HG02973 (cell line): ENCODE results near the gene RALA.
A peak's percentile ranks its signal among the peaks of the same experiment; 100 is the strongest.
"Not testable (repeated sequence)": the region's sequence is repeated elsewhere in the genome, so short reads cannot be mapped to it uniquely, and the experiment has no call there.

Source experiments
- ATAC-seq: cut with Tn5 transposase; IDR thresholded peaks from one replicate; pipeline ENCODE4 v1.9.1; 2021; ENCODE audit warnings: moderate library complexity; ENCODE audit not compliant: unreplicated experiment

The RALA gene

DNA sequence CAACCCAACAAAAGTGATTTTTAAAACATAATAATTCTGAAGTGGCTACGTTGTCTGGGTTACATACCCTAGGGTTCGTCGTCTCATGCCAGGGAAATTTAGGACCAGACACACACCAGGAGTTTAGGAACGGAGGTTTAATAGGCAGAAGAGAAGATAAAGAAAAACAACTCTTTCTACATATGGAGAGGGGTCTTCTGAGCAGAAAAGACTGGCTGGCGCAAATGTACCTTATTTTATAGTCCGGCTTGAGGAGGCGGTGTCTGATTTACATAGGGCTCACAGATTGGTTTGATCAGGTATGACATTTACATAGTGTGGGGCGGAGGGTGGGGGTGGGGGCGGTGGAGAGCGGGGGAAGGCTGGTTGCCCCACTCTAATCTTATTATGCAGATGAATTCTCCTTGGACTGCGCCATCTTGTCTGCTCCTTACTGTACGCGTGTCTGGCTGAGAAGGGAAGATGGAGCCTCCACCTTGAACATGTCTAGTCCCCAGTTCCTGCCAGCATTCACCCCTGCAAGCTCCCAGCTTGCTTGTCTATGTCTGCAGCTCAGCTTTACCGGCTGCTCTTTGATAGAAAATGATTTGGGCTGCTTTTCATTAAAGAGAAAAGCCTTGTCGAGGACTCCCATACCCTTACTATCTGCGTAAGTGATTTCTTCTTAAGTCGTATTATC lies 98.7 kb downstream of the RALA start:
- ATAC-seq, result no peak

- ATAC-seq, result no peak
These were observed 104.0 kb downstream of the RALA start for GRCh38 chr7:39727231-39728012.

DNA sequence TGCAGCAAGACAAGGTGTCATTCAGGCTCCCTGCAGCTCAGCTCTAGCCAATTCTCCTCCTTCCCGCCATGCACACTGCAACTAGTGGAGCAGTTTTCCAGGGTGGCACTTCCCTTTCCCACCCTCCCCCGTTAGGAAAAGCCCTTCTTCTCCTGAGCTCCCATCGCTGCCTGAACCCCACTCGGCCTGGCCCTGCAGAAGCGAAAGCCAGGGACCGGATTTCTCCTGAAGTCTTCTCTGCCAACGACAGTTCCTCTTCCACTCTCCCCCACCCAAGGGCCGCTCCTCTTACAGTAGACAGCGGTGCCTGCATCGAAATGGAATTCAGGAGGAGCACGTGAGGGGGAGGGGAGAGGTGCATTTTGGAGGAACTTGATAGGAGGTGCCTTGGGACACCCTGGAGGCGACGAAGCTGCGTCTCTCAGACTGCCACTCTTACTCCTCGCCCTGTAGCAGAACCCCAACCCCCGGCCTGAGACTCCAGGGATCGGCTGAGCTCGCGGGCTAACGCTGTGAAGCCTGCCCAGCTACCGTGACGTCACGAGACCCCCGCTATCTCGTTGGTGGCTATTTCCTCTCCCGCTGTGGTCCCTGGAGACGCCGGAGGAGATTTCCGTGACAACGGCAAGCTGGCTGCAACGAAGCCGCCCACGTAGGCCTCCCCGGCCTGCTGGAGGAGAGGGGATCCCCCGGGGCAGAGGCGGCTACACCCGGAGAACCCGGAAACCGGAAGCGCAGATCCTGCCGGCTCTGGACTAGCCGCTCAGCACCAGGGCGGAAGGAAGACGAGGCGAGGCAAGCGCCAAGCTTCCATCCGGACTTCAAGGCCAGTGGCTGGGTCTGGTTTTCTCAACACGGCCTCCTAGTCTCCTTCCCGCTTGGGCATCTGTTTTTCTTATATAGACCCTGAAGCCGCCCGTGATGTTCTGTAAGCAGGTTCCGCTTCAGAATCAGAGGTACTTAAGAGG lies 109.7 kb downstream of the RALA start:
- ATAC-seq, result peak; percentile 92

DNA sequence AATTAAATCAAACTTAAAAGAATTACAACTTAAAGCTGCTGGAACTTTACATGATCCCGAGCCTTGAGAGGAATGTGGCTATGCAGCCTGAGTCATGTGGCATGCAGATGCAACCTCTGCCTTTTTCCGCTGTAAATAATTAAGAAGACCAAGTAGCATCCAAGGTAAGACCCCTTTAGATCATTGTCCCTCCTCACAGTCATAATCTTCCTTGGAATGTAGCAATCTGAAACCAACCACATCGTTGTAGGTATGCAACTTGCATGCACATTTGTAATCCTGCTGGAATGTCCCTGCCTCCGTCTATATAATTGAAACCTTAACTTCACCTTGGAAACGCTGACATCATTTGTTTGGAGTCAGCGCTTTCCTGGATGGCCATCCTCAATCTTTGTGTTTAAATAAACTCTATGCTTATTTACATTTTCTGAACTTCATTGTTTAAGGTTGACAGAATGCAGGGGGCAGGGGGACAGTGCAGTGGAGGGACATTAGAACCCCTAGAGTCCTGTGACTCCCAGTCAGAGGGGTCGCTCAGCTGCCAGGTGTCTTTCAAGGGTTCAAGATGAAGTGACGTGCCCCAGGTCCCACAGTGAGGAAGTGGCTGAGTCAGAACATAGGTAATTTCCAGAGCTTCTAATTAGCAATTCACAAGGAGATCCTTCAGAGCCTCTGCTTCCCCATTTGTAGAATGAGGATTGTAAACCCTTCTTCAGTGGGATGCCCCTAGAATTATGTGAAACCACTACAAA lies 110.7 kb downstream of the RALA start:
- ATAC-seq, result no peak

DNA sequence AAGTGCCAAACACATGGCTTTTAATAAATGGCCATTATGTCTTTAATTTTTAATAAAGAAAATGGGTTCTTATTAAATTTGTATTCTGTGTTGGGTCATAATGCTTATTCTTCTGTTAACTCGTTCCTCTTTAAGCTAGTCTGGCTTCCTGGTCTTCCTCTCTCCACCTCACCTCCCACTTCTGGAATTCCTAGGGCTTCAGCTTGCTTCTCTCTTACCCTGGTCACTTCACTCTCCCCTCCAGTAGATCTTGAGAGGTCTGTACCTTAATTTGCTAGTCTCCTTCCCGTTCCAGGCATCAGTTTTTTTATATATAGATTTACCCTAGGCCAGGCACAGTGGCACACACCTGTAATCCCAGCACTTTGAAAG lies 111.2 kb downstream of the RALA start:
- no peak for ATAC-seq

GRCh38 chr7:39735903-39736302 lies 112.5 kb downstream of the RALA start:
- ATAC-seq, result no peak

DNA sequence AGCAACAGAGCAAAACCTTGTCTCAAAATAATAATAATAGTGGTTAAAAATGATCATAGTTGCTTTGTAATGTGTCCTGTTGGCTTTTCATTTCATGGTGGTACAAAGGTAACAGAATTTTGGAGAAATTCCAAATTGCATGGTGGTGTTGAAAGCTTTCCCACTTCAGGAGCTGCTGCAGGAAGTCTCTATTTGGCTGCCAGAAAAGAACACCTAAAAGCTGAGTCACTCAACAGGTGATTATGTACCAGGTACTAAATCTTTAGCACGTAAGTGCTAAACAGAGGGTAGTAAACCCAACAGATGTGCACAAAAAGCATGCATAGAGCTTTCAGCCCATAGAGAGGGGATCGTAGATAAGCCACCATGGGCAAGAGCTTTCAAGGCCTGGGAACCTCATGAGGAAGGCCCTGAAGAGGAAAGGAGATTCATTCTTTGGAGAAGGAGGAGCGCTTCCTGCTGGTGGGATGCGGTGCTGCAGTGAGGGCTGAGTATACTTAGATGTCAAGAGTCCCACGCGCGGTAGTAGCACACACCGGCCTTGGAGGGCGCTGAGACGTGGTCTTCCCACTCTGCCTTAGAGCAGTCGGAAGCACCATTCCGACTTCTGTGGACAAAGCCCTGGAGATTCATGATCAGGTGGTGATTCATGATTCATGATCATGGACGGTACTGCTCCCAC lies 118.7 kb downstream of the RALA start:
- no peak for ATAC-seq

GRCh38 chr7:39744620-39745019 lies 121.2 kb downstream of the RALA start:
- no peak for ATAC-seq

DNA sequence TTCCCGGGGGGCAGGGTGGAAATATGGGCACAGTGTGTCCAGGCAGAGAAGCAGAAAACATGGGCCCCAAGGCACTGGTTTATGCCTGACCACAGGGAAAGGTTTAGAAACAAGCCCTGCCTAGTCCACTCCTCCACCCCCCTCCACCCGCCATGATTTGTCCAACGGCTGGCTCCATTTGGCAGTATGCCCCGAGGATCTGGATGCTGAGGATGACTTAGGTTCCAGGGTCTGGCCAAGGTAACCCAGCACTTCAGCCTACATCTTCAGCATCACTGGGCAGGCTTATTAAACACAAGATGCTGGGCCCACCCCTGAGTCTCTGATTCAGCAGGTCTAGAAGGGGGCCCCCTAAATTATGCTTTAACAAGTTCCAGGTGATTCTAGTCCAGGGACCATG lies 121.9 kb downstream of the RALA start:
- ATAC-seq, result no peak

- ATAC-seq, result peak; percentile 59
These were observed 122.9 kb downstream of the RALA start for GRCh38 chr7:39746103-39746819.

DNA sequence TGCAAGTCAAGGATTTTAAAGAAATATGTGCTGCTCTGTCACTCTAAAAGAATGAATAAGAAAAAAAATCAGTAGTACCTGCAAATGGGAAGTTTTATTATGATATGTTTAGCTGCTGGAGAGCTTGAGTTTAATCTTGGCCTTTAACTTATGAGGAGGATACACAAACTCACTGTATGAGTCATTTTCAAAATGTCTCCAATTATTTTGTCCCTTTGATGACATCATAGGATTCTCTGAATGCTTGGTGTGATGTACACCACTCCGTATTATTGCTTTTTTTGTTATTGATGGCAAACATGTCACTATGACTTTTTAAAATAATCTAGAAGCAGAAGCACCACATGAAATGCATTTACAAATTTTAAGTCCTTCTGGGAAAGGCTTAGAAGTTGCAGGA lies 125.8 kb downstream of the RALA start:
- no peak for ATAC-seq

GRCh38 chr7:39749717-39750116 lies 126.3 kb downstream of the RALA start:
- ATAC-seq, result no peak

GRCh38 chr7:39750253-39751077 lies 127.1 kb downstream of the RALA start:
- no peak for ATAC-seq

- ATAC-seq, result not testable (repeated sequence)
These were observed 129.9 kb downstream of the RALA start for GRCh38 chr7:39753237-39753636.

DNA sequence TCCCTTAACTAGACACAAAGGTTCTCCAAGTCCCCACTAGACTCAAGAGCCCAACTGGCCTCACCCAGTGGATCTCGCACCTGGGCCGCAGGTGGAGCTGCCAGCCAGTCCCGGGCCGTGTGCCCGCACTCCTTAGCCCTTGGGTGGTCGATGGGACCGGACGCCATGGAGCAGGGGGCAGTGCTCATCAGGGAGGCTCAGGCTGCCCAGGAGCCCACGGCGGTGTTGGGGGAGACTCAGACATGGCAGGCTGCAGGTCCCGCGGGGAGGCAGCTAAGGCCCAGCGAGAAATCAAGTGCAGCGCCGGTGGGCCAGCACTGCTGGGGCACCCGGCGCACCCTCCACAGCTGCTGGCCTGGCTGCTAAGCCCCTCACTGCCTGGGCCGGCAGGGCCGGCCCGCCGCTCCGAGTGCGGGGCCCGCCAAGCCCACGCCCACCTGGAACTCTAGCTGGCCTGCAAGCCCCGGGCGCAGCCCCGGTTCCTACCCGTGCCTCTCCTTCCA lies 130.5 kb downstream of the RALA start:
- no peak for ATAC-seq

DNA sequence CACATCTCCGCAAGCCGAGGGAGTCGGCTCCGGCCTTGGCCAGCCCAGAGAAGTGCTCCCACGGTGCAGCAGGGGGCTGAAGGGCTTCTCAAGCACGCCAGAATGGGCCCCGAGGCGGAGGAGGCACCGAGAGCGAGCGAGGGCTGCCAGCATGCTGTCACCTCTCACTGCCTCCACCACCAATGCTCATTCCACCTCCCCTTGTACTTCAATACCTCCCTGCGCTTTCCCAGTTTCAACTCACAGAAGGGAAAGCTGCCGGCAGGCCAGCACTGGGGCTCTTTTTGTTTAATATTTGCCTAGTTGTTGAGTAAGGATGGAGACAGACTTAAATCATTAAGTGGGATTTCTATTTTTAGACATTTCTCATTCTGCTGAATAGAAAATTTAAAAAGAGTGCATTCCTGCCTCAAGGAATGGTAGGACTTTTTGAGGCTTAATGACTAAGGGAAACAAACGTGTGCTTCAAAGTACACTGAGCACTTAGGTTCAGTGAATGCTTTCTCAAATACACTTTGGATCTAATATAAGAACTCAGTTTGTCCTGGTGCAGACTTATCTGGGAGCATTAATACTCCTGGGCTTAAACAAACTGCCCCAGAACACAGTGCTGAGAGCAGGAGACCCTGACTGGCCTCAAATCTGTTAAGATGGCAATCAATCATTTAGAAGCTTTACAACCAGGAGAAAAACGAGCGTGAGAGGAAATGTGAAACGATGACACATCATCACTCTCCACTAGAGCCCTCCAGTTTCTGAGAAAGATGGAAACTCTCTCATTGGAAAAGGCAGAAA lies 131.2 kb downstream of the RALA start:
- no peak for ATAC-seq

GRCh38 chr7:39757604-39758003 lies 134.2 kb downstream of the RALA start:
- no peak for ATAC-seq
